SK-N-SH treated with all-trans-retinoic acid at 6 μM for 48 hours (cell line): ENCODE data around the gene GCHFR.

Experiments
- ATAC-seq: fragments of 200-7000 bp; cut with Tn5 transposase; 3 replicates; pipeline ENCODE4 v1.9.1; 2020; ENCODE audit warnings: mild to moderate bottlenecking, moderate library complexity
- BACH2 ChIP-seq: fragments of 250-450 bp; sonication (Bioruptor Pico); IDR thresholded peaks from 2 replicates; pipeline ENCODE4 v1.9.0; 2021; ENCODE audit warnings: mild to moderate bottlenecking, borderline replicate concordance
- CSDC2 ChIP-seq: fragments of 250-450 bp; sonication (Bioruptor Pico); IDR thresholded peaks from 2 replicates; pipeline ENCODE4 v1.5.0; 2020; ENCODE audit warnings: mild to moderate bottlenecking, moderate library complexity
- CSRNP3 ChIP-seq: fragments of 250-450 bp; sonication (Bioruptor Pico); IDR thresholded peaks from 2 replicates; pipeline ENCODE4 v1.5.1; 2021; ENCODE audit warnings: mild to moderate bottlenecking, moderate library complexity
- ESRRG ChIP-seq: fragments of 250-450 bp; sonication (Bioruptor Pico); IDR thresholded peaks from 2 replicates; pipeline ENCODE4 v1.6.1; 2021; ENCODE audit warnings: mild to moderate bottlenecking
- GLIS3 ChIP-seq: fragments of 250-450 bp; sonication (Bioruptor Pico); IDR thresholded peaks from 2 replicates; pipeline ENCODE4 v1.5.0; 2020; ENCODE audit warnings: mild to moderate bottlenecking, moderate library complexity
- ISL1 ChIP-seq: fragments of 250-450 bp; sonication (Bioruptor Pico); IDR thresholded peaks from 2 replicates; pipeline ENCODE4 v2.1.2; 2022; ENCODE audit warnings: mild to moderate bottlenecking, moderate library complexity
- OSR1 ChIP-seq: fragments of 250-450 bp; sonication (Bioruptor Pico); IDR thresholded peaks from 2 replicates; pipeline ENCODE4 v1.8.0; 2022; ENCODE audit warnings: moderate library complexity, mild to moderate bottlenecking, inconsistent platforms
- PATZ1 ChIP-seq: fragments of 250-450 bp; sonication (Bioruptor Pico); IDR thresholded peaks from 2 replicates; pipeline ENCODE4 v1.8.0; 2020; ENCODE audit warnings: mild to moderate bottlenecking, moderate library complexity, borderline replicate concordance
- POU6F1 ChIP-seq: fragments of 250-450 bp; sonication (Bioruptor Pico); IDR thresholded peaks from 2 replicates; pipeline ENCODE4 v1.8.0; 2021; ENCODE audit warnings: low read depth, mild to moderate bottlenecking, moderate library complexity, borderline replicate concordance
- RARB ChIP-seq: fragments of 250-450 bp; sonication (Bioruptor Pico); IDR thresholded peaks from 2 replicates; pipeline ENCODE4 v1.8.0; 2021; ENCODE audit warnings: mild to moderate bottlenecking, moderate library complexity
- TOX ChIP-seq: fragments of 250-450 bp; sonication (Bioruptor Pico); IDR thresholded peaks from 2 replicates; pipeline ENCODE4 v1.8.0; 2021; ENCODE audit warnings: mild to moderate bottlenecking, moderate library complexity, borderline replicate concordance
- TSHZ2 ChIP-seq: fragments of 250-450 bp; sonication (Bioruptor Pico); IDR thresholded peaks from 2 replicates; pipeline ENCODE4 v1.5.0; 2020; ENCODE audit warnings: mild to moderate bottlenecking, moderate library complexity
- ZFP30 ChIP-seq: fragments of 450-650 bp; formaldehyde crosslinking; IDR thresholded peaks from 2 replicates; pipeline ENCODE4 v1.5.0; 2022; ENCODE audit warnings: mild to moderate bottlenecking, moderate library complexity
- ZNF565 ChIP-seq: fragments of 450-650 bp; formaldehyde crosslinking; conservative IDR thresholded peaks from 2 replicates; pipeline ENCODE4 v1.5.0; 2020; ENCODE audit warnings: low read depth, mild to moderate bottlenecking, moderate library complexity
- ZNF70 ChIP-seq: fragments of 450-650 bp; formaldehyde crosslinking; IDR thresholded peaks from 2 replicates; pipeline ENCODE4 v1.5.0; 2020; ENCODE audit warnings: mild to moderate bottlenecking, moderate library complexity
- ZNF8 ChIP-seq: fragments of 450-650 bp; formaldehyde crosslinking; IDR thresholded peaks from 2 replicates; pipeline ENCODE4 v1.5.0; 2020; ENCODE audit warnings: mild to moderate bottlenecking, moderate library complexity
- TF ChIP-seq, protein P1 (sequence below): fragments of 250-450 bp; sonication (Bioruptor Pico); IDR thresholded peaks from 2 replicates; pipeline ENCODE4 v1.5.1; 2020; ENCODE audit warnings: low read depth, mild to moderate bottlenecking, moderate library complexity

The GCHFR gene

DNA sequence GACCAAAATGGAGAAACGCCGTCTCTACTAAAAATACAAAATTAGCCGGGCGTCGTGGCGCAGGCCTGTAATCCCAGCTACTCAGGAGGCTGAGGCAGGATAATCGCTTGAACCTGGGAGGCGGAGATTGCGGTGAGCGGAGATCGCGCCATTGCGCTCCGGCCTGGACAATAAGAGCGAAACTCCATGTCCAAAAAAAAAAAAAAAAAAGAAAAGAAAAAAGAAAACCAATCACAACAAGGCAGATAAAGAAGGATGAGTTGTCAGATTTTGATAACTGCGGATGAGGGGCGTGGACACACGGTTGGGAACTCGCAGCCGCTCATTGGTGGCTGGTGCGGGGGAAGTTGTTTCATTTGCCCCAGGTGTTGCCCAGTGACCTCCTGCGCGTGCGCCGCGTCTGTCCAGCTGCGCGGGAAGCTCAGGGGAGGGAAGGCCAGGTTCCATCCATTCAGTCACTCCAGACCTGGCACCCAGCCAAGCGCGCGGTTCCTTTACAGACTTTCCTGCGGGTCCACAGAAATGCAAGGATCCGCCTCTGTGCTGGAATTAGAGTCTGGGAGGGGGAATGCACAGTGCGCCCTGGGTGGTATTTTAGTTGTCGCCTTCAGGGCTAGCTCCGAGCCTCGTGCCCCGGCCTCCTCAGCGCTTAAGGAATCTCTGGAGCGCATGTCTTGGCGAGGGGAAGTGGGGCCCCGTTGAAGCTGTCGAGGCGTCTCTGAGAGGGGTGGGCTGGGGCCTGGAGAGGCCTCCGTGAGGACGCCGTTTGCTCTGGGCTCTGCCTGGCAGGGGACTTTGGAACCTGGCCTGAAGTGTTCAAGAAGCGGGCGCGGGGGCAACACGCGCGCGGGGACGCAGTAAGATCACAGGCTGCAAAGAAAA lies 708 bp upstream of the GCHFR start:
- ATAC-seq: no peak
- TF ChIP-seq GLIS3 (CRISPR knock-in tag): no peak
- TF ChIP-seq ZNF565 (CRISPR knock-in tag): no peak
- TF ChIP-seq BACH2 (CRISPR knock-in tag): no peak
- no peak for TF ChIP-seq TSHZ2

GRCh38 chr15:40764629-40765103 lies 798 bp downstream of the GCHFR start:
- no peak for ATAC-seq
- TF ChIP-seq CSDC2 (no peak), ISL1 (CRISPR knock-in tag) (no peak), OSR1 (CRISPR knock-in tag) (no peak), ZNF8 (CRISPR knock-in tag) (no peak), GLIS3 (CRISPR knock-in tag) (no peak), ZFP30 (no peak), BACH2 (CRISPR knock-in tag) (no peak), ESRRG (CRISPR knock-in tag) (no peak), TOX (CRISPR knock-in tag) (no peak), TSHZ2 (no peak), RARB (CRISPR knock-in tag) (no peak), POU6F1 (CRISPR knock-in tag) (no peak), PATZ1 (CRISPR knock-in tag) (no peak), ZNF70 (CRISPR knock-in tag) (no peak), ZNF565 (CRISPR knock-in tag) (no peak)

DNA sequence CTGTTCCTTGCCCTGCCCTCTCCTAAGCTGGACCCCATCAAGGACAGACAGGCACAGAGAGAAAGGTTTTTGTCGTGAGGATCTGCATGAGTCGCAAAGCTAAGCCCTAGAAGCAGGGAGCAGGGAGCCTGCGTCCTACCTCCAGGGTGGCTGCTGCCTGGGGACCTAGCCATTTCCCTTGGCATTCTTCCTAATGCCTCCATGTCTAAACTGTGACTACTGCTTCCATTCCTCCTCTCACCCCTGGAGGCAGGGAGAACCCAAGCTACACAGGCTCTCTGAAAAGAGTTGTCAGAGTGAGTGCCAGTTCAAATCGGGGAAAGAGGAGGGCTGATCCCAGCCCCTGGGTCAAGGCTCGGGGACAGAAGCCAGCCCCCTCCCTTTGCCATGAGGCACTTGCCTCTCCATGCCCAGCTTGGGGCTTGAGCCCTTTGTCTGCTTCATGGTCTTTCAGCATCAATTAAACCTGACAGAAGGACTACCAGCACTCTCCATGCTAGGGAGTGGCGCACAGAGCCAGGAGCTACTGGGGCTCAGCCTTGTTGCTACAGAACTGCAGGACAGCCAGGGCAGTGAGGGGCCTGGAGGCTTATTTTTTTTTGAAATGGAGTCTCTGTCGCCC lies 2.4 kb downstream of the GCHFR start:
- ATAC-seq: peak; percentile 9
- TF ChIP-seq CSRNP3: no peak
- TF ChIP-seq, protein P1, sequence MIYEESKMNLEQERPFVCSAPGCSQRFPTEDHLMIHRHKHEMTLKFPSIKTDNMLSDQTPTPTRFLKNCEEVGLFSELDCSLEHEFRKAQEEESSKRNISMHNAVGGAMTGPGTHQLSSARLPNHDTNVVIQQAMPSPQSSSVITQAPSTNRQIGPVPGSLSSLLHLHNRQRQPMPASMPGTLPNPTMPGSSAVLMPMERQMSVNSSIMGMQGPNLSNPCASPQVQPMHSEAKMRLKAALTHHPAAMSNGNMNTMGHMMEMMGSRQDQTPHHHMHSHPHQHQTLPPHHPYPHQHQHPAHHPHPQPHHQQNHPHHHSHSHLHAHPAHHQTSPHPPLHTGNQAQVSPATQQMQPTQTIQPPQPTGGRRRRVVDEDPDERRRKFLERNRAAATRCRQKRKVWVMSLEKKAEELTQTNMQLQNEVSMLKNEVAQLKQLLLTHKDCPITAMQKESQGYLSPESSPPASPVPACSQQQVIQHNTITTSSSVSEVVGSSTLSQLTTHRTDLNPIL (CRISPR knock-in tag): no peak
